ENCODE results near the gene HOXA3.

HOXA3 gene

DNA sequence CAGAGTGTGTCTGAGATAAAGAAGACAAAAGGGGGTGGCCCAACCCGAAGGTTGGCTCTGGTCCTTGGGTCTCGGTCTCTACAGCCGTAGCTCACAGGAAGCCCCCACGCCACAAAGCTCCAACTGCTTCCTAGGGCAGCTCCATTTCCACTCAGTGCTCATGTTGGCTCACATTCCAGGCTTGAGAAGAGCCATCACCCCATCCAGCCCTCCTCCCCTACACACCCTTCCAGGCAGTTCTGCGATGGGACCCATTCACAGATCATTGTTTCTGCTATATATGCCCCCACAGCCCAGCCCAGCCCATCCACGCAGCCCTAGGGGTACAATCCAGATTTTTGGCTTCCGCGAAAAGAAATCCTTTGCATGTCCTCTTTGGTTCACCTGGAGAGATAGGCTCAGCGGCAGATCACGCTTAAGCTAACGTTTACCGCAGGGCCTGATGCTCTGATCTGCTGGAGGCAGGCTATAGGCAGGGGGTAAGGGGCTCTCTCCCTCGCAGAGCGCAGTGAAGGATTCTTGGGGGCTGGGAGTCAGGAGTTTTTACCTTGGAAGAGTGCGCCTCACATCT is 38.9 kb upstream of the HOXA3 start:
- H3K4me3 ChIP-seq, result no peak overlapping the region
- peak overlapping the region in 3 of 21 experiments; percentile 67 to 78 (median 72) for H3K27ac ChIP-seq

DNA sequence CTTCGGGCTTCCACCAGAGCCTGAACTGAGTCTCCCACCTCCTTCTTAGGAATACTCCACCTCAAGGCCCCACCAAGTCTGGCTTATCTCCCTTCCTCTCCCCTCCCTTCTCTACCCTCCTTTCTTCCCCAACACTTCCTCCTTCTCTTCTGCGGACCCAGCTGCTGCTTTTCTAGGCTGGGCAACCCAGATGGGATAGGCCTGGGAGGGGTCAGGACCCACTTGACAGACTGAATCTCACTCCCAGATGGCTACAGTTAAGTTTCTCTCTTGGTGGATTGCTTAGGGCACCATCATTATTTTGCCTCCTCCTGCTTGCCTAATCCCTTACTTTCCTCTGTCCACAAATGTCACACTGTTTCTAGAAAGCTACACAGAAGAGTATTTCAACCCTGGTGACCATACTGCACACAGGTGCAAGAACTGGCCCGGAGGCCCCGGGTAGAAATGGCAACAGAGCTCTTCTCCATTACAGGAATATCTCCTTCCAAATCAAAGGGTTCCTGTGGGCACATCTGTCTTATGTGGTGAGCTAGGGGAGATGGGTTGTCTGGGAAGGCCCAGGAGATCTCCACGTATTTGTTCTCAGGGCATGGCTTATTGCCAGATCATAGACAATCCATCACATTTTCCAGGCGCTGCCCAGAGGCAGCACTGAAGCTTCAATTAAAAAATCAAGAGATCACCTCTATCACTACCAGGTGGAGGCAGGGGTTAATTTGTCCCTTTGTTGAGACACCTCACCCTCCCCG is 37.8 kb upstream of the HOXA3 start:
- H3K4me3 ChIP-seq, result no peak overlapping the region
- peak overlapping the region in 2 of 21 experiments; percentile 2 to 64 for H3K27ac ChIP-seq

DNA sequence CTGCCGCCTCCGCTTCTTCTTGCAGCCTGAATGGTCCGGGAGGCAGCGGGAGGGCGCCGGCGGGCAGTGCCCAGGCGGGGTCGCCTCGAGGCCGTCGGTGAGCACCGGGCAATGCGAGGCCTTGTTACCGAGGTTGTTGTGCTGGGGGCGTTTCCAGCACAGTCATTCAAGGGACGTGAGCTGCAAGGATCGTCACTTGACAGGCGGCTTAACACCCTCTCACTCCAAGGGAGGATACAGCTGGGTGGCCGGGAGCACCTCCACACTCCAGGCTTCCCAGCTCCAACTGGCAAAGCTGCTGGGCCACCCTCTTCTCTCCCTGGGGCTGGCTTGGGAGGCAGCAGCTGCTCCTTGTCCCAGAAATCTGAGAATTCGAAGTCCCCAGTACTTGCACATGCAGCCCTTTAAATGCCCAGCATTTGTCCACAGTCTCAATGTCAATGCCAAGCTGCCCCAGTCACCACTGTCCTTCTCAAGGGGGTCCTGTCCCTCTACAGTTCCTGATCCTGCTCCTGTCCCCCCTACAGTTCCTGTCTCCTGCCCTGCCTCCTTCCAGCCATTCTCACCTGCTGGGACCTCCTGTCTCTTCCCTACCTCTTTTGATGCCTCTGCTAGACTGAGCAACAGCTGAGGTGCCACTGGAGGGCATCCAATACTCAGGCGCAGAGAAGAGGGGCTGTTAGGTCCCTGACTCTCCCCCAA is 37.1 kb upstream of the HOXA3 start:
- Histone ChIP-seq H3K4me3 (peak overlapping the region in 1 of 7 experiments; percentile 15), H3K27ac (peak overlapping the region in 5 of 21 experiments; percentile 51 to 78 (median 67))

DNA sequence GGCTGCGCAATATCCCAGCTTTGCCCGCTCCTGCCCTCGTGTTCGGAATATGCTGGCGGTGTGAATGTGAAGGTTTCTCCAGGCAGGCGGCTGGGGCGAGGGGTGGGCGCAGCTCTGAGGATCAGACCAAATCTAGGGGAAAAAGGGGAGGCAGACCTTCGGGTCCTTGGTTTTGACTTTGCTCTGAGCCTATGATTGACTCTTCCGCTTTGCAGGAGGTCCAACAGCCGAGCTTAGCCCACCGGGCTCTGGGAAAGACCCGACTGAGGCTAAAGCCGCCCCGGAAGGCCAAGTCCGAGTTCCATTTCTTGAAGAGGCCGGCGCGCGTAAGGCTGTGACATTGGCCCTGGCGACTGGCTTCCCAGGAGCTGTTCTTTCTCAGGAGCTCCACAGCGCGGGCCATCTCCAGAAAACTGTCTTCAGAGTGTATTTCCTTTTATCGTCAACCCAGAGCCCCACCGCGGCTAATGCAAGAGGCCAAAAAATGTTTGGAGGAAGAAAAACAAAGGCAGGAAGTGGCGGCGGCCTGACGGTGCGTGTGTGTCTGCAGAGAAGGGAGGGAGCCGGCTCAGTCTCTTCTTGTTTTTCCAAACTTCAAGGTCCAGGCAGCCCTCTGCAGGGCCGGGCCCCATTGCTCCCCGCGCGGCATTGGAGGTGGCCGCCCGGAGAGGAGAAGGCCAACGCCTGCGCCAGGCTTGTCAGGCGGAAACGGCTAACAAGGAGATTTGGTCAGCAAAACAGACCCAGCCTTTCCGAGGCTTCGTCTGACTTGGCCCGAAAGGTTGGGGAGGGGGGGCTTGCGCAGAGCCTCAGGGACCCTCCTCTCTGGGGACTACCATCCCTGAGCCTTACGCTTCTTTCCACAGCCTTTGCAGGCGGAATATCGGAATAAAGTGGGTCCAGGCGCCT is 36.3 kb upstream of the HOXA3 start:
- peak overlapping the region in 5 of 7 experiments; percentile 1 to 15 (median 6) for H3K4me3 ChIP-seq

DNA sequence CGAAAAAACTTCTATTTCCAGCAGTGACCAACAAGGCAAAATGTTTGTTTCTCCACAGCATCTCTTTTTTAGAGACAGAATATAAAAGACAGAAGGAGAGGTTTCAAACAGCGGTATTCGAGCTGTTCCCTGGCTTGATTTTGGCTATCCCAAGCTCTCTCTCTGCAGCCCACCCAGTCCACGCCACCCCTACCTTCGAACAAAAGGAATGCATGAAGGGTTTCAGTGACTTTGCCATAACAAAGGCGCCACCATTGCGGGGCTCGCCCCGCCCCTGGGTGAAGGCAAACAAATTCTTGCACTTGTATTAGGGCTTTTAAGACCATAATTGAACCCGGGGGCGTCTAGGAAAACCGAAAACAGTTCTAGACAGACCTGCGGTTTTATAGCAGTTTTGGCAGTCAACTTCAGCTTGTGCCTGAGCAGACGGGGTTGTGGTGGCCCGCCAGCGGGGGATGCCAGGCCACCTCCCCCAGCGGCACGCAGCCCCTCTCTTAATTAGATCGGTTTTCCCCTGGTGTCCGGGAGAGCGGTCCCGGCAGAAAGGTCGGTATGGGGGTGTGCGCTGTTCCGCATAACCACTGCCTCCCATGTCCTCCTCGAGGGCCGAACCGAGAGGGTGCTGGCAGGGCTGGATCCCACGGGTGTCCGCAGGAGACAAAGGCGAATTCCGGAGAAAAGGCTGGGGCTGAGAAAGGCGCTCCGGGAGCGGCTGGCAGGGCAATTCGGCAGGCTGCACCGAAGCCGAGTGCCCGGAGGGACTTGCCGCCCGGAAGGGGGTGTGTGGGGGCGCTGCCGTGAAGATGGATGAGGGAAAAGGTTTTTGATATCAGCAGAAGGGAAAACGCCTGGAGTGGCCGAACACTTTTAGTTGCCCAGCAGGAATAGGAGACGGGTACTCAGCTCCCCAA is 35.3 kb upstream of the HOXA3 start:
- H3K4me3 ChIP-seq, result peak overlapping the region in 4 of 7 experiments; percentile 3 to 15 (median 8)
- peak overlapping the region in 6 of 21 experiments; percentile 3 to 78 (median 66) for H3K27ac ChIP-seq

More for the DNA sequence above, 36.3 kb upstream of the HOXA3 start:
- H3K27ac ChIP-seq, result peak overlapping the region in 6 of 21 experiments; percentile 3 to 78 (median 66)

DNA sequence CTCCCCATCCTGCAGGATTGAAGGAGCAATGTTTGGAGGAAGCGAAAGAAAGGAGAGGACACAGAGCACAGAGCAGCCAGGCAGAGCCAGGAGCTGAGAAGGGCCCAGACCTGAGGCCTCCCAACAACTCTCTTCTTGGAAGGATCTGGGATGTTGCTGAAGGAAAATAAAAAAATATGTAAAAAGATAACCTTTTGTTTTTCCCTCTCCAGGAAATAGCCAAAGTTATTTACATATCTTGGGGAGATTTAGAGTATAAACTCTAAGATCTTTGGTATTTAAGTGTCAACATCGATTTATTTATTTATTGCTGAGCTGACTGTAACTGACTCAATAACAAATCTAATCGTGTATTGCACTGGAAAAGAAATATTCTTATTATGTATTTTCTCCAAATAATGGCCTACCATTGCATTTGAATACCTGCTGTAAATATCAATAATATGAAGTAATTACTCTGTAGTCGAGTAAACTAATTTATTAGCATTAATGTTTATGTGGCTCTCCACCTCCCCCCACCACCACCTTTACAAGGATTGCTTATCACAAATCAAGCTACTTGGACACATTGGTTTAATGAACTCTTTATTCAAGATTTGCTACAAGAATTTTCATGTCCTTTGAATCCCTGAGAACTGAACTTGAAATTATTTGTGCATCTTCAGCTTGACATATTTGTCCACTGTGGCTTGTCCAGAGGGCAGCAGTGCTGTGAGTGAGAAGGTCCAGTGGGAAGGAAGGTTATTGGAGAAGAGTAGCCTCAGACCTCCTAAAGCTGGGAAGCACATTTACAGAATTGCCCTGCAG is 34.5 kb upstream of the HOXA3 start:
- H3K4me3 ChIP-seq, result no peak overlapping the region

DNA sequence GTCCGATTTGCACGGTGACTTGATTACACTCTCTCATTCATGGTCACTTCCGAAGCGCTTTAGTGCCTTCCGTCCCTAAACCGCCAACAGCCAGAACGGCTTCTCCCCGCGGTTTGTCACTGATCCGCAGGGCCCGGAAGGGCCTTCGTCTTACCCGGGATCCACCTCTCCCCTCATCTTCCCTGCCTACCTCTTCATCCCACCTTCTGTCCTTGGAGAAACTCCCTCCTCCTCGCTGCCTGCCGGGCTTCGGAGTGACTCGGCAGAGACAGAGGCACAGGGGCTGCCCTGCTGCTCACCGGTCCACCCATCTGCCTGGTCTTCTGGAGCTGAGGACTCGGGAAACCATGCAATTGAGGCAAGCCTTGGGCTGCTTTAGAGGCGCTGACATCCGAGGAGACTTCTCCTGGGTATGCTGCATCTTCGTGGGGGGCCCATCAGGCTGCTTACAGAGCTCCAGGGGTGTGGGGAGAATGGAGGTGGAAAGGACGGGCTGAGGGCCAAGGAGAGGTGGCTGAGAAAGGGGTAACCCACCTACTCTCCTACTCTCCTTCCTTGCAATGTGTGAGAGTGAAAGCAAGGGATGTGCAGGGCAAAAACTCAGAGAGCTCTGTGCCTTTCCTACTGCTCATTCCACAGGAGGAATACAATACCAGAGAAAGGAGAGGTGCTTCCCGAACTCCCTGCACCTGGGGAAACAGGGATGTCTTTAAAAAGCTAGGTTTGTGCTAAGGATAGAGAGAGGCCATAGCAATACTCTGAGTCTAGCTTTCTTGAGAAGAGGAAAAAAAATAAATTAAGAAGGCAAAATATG is 33.7 kb upstream of the HOXA3 start:
- H3K4me3 ChIP-seq, result peak overlapping the region in 2 of 7 experiments; percentile 43 to 48
- peak overlapping the region in 7 of 21 experiments; percentile 34 to 81 (median 75) for H3K27ac ChIP-seq

More for the DNA sequence above, 34.5 kb upstream of the HOXA3 start:
- peak overlapping the region in 5 of 21 experiments; percentile 25 to 81 (median 74) for H3K27ac ChIP-seq

DNA sequence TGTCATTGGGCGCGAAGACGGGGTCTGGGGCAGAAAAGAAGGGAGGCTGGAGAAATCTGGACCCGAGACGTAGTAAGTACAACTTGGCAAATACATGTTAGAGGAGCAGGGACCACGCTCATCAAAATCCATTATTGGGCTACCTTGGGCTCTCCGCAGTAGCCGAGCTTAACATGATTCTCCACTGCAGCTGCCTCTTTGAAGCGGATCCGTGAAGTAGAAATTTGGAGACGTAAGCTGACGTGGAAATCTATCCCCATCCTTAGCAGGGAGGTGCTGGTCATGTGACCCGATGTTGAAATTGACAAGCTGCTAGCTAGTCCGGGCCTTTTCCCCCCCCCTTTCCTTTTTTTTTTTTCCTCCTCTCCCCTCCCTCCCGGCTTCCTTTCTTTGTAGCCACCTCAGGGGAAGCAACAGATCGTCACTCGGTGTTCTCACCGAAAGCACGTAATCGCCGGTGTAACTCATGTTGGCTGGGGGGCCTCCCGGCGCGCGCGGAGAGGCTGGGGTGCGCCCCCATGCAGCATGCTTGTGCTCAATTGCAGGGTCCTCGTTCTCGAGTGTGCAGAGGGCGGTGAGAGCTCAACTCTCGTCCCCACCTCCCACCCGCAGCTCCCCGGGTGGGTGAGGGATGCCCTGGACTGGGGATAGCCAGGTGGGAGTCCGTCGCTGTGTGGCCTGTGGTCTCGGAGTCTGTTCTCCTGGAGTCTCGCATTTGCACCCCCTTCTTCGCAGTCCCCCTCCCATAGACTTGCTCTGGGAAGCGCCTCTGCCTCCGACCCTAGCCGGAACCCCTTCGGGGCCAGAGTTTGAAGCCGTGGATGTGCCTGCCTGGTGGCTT is 32.9 kb upstream of the HOXA3 start, which contains the start of gene HOXA11:
Gene HOXA11, minus strand, starts transcription at position 220 of the 841 bp plus-strand sequence. Its CDS starts 88 bp downstream, at position 132.
- H3K27ac ChIP-seq, result peak within 1 kb of the TSS in 10 of 21 experiments; percentile 21 to 81 (median 74)
- peak within 1 kb of the TSS; percentile 16 to 48 (median 41) for H3K4me3 ChIP-seq

DNA sequence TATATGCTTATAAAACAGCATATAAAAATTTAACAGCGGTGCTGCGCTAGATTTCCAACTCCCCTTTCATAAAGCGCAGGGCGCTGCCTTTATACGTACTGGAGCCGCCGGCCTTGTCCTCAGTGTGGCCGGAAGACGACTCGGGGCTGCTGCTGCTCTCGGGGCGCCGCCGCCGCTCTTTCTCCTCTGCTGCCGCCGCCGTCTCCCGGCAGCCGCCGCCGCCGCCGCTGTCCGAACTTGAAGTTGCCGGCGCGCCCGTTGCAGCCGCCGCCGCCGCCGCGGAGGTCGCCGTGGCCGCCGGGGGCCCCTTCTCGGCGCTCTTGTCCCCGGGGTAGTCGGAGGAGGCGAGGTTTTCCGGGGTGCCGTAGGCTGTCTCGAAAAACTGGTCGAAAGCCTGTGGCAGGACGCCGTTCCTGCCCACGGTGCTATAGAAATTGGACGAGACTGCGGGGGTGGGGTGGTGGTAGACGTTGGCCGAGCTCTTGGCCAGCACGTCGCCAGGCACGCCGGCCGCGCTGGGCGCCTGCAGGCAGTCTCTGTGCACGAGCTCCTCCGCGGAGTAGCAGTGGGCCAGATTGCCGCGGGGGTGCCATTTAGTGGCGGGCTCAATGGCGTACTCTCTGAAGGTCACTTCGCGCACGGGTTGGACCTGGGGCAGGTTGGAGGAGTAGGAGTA is 32.1 kb upstream of the HOXA3 start:
- H3K4me3 ChIP-seq, result peak overlapping the region; percentile 16 to 48 (median 41)
- peak overlapping the region in 10 of 21 experiments; percentile 21 to 81 (median 74) for H3K27ac ChIP-seq

DNA sequence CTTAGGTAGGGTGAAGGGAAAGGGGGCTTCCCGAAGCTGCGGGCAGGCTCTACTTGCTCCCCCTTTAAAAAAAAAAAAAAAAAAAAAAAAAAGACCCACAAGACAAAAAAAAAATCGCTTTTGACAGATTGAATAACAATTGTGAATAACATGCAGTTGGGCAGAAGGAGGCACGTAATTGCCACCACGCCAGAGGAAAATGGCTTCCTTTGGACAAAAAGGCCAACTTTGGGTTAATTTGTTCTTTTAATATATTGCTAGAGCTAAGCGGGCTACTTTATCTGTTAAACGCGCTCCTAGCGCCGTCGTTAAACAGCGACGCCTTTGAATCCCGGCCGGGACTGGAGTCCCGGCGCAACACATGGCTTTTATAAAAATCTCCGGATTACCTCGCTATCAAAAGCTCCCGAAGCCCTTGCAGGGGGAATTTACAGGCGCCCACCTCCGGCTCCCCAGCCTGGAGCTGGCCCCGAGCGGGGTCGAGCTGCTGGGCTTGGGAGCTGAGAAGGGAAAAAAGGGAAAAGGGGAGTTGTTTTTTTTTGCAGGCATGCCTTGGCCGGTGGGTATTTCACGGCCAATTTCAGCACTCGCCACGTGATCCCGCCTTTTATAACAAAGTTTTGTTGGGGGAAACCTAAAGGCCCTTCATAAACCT is 31.4 kb upstream of the HOXA3 start:
- H3K27ac ChIP-seq, result peak overlapping the region in 10 of 21 experiments; percentile 21 to 81 (median 74)

DNA sequence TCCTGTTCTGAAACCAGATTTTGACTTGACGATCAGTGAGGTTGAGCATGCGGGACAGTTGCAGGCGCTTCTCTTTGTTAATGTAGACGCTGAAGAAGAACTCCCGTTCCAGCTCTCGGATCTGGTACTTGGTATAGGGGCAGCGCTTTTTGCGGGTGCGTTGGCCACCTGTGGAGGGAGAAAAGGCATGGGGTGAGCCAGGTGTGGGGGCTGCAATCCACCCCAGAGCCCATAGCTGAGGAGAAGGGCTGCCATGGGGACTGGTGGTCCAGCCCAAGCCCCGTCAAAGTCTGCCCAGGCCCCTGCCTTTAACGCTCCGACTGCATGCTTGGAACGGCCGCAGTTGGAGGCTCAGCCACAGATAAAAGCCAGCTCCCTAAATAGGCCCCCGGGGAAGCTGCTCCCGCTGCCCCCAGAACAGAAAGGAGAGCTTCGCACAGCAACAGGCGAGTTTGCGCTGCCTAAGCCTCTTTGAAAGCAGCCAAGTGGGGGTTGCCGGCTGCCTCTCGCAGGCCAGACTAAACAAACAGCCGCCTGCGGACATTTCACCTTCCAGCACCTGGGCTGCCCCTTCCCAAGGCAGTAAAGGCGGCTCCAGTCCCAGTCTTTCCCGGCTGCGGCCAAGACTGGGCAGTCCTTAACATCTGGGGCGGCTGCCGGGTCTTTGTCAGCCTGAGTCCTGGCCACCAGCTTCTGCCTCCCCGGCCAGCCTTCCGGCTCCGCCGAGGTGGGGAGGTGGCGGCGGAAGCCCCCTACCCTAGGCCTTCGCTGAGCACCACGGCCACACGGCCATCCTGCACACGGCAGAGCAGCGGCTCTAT is 30.7 kb upstream of the HOXA3 start:
- Histone ChIP-seq H3K27ac (peak overlapping the region in 7 of 21 experiments; percentile 27 to 81 (median 74)), H3K4me3 (peak overlapping the region in 4 of 7 experiments; percentile 8 to 48 (median 44))

More for the DNA sequence above, 31.4 kb upstream of the HOXA3 start:
- peak overlapping the region; percentile 16 to 48 (median 41) for H3K4me3 ChIP-seq

DNA sequence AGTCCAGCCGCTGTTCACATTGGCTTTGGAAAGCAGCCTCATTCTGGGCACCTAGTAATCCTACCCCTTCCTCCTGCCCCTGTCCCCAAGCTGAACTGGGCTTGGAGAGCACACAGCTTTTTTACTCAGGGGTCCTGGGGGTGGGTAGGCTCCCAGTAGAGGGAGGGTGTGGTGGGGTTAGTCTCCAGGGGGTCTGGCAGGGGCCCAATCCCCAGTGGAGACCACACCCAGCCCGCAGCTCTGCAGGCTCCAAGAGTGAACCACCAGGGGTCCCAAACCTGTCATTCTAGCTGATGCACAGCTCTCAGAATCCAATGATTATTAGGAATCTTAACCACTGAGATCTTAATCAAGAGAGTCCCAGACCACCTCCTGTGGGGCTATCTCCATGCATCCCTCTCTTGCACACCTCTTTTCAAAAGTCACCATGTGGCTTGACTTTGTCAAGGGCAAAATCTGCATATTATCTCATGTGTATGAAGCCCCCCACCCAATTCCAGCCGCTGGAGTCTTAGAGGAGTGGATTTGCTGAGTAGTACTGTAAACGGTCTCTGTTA is 30.0 kb upstream of the HOXA3 start:
- Histone ChIP-seq H3K4me3 (peak overlapping the region in 1 of 7 experiments; percentile 43), H3K27ac (peak overlapping the region in 1 of 21 experiments; percentile 31)

DNA sequence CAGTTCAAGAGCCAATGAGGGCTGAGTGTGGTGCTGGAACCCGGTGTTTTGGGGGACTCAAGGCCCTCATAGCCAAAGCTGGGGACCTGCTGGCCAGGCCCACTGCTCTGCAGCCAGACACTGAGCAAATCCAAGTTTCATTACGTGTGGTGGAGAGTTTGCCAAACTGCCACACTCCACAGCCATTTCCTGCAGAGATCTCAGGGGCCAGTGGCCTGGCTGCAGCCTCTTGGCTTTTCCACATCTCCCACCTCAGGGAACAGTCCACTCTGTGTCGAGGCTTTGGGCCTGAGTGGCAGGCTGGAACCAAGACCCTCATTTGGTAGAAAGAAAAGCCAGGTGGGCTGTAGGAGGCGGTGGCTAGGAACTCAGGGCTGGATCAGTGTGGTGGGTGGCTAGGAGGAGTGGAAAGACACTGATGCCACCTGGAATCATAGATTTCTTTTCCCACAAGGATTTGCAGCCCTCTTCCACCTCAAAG is 29.5 kb upstream of the HOXA3 start:
- H3K4me3 ChIP-seq, result no peak overlapping the region
- H3K27ac ChIP-seq, result peak overlapping the region in 1 of 21 experiments; percentile 31
